GM19324 (cell line): ENCODE data around the gene FBXO42.

Source experiments
- ATAC-seq: cut with Tn5 transposase; IDR thresholded peaks from one replicate; pipeline ENCODE4 v1.9.1; 2021; ENCODE audit warnings: mild to moderate bottlenecking, moderate library complexity; ENCODE audit not compliant: unreplicated experiment, low FRiP score

FBXO42 gene

GRCh38 chr1:16206547-16207317 is 145.5 kb downstream of the FBXO42 start:
- peak; percentile 61 for ATAC-seq

- no peak for ATAC-seq
Observed at GRCh38 chr1:16205891-16206546, 146.3 kb downstream of the FBXO42 start.

- ATAC-seq: no peak
Observed at GRCh38 chr1:16205334-16205671, 147.0 kb downstream of the FBXO42 start.

- ATAC-seq: no peak
Observed at GRCh38 chr1:16204634-16205333, 147.5 kb downstream of the FBXO42 start.

GRCh38 chr1:16204216-16204615 is 148.1 kb downstream of the FBXO42 start:
- no peak for ATAC-seq

GRCh38 chr1:16203550-16203949 is 148.7 kb downstream of the FBXO42 start:
- no peak for ATAC-seq

GRCh38 chr1:16202281-16203210 is 149.7 kb downstream of the FBXO42 start:
- ATAC-seq: no peak

- ATAC-seq: no peak
Observed at GRCh38 chr1:16199700-16200099, 152.6 kb downstream of the FBXO42 start.

GRCh38 chr1:16199157-16199501 is 153.2 kb downstream of the FBXO42 start:
- ATAC-seq: no peak

GRCh38 chr1:16198444-16199156 is 153.7 kb downstream of the FBXO42 start:
- no peak for ATAC-seq

GRCh38 chr1:16196874-16197273 is 155.4 kb downstream of the FBXO42 start:
- ATAC-seq: no peak
